ENCODE data around the gene FTCD.
A peak's percentile ranks its signal among the peaks of the same experiment; 100 is the strongest.

The FTCD gene

GRCh38 chr21:46104104-46104503 lies 51.3 kb downstream of the FTCD start:
- Histone ChIP-seq H3K36me3 (ENCODE audit: control insufficient read depth in 2 of 2, insufficient read depth in 2 of 2, low read length in 2 of 2) (no peaks in the 10 kb centered on the region), H3K4me1 (ENCODE audit: control insufficient read depth in 2 of 2, insufficient read depth in 2 of 2, low read length in 2 of 2) (no peaks in the 10 kb centered on the region), H3K4me3 (ENCODE audit: low read length in 2 of 2) (no peak overlapping the region), H3K27me3 (ENCODE audit: control insufficient read depth in 2 of 2, insufficient read depth in 2 of 2, low read length in 2 of 2) (peaks cover 3 to 5% of the 10 kb centered on the region in 2 donors), H3K9me3 (ENCODE audit: control insufficient read depth in 2 of 2, low read length in 2 of 2) (no peaks in the 10 kb centered on the region), H3K9ac (ENCODE audit: low read depth in 1 of 2, low read length in 2 of 2) (no peak overlapping the region), H3K27ac (ENCODE audit: low read depth in 2 of 2, low read length in 2 of 2) (no peak overlapping the region)

GRCh38 chr21:46100906-46101305 lies 54.5 kb downstream of the FTCD start:
- H3K4me3 ChIP-seq (ENCODE audit: low read length in 2 of 2) = peak overlapping the region in 1 of 2 donors; percentile 5
- no peaks in the 10 kb centered on the region for H3K4me1 ChIP-seq (ENCODE audit: control insufficient read depth in 2 of 2, insufficient read depth in 2 of 2, low read length in 2 of 2)
- no peak overlapping the region for H3K27ac ChIP-seq (ENCODE audit: low read depth in 2 of 2, low read length in 2 of 2)
- no peak overlapping the region for H3K9ac ChIP-seq (ENCODE audit: low read depth in 1 of 2, low read length in 2 of 2)
- peaks cover 6 to 8% of the 10 kb centered on the region in 2 donors for H3K27me3 ChIP-seq (ENCODE audit: control insufficient read depth in 2 of 2, insufficient read depth in 2 of 2, low read length in 2 of 2)
- H3K9me3 ChIP-seq (ENCODE audit: control insufficient read depth in 2 of 2, low read length in 2 of 2) = no peaks in the 10 kb centered on the region
- no peaks in the 10 kb centered on the region for H3K36me3 ChIP-seq (ENCODE audit: control insufficient read depth in 2 of 2, insufficient read depth in 2 of 2, low read length in 2 of 2)

- H3K9me3 ChIP-seq (ENCODE audit: control insufficient read depth in 2 of 2, low read length in 2 of 2) = no peaks in the 10 kb centered on the region
- H3K27ac ChIP-seq (ENCODE audit: low read depth in 2 of 2, low read length in 2 of 2) = no peak overlapping the region
- H3K27me3 ChIP-seq (ENCODE audit: control insufficient read depth in 2 of 2, insufficient read depth in 2 of 2, low read length in 2 of 2) = peaks cover 6 to 8% of the 10 kb centered on the region in 2 donors
- peak overlapping the region in 1 of 2 donors; percentile 5 for H3K4me3 ChIP-seq (ENCODE audit: low read length in 2 of 2)
- H3K36me3 ChIP-seq (ENCODE audit: control insufficient read depth in 2 of 2, insufficient read depth in 2 of 2, low read length in 2 of 2) = no peaks in the 10 kb centered on the region
- no peak overlapping the region for H3K9ac ChIP-seq (ENCODE audit: low read depth in 1 of 2, low read length in 2 of 2)
- no peaks in the 10 kb centered on the region for H3K4me1 ChIP-seq (ENCODE audit: control insufficient read depth in 2 of 2, insufficient read depth in 2 of 2, low read length in 2 of 2)
Observed at GRCh38 chr21:46100426-46100825, 55.0 kb downstream of the FTCD start.

- no peak overlapping the region for H3K4me3 ChIP-seq (ENCODE audit: low read length in 2 of 2)
- no peaks in the 10 kb centered on the region for H3K4me1 ChIP-seq (ENCODE audit: control insufficient read depth in 2 of 2, insufficient read depth in 2 of 2, low read length in 2 of 2)
- H3K9ac ChIP-seq (ENCODE audit: low read depth in 1 of 2, low read length in 2 of 2) = no peak overlapping the region
- H3K9me3 ChIP-seq (ENCODE audit: control insufficient read depth in 2 of 2, low read length in 2 of 2) = no peaks in the 10 kb centered on the region
- H3K36me3 ChIP-seq (ENCODE audit: control insufficient read depth in 2 of 2, insufficient read depth in 2 of 2, low read length in 2 of 2) = no peaks in the 10 kb centered on the region
- H3K27ac ChIP-seq (ENCODE audit: low read depth in 2 of 2, low read length in 2 of 2) = no peak overlapping the region
- peaks cover 6 to 8% of the 10 kb centered on the region in 2 donors for H3K27me3 ChIP-seq (ENCODE audit: control insufficient read depth in 2 of 2, insufficient read depth in 2 of 2, low read length in 2 of 2)
Observed at GRCh38 chr21:46100020-46100419, 55.4 kb downstream of the FTCD start.

- Histone ChIP-seq H3K27me3 (ENCODE audit: control insufficient read depth in 2 of 2, insufficient read depth in 2 of 2, low read length in 2 of 2) (peaks cover 6 to 8% of the 10 kb centered on the region in 2 donors), H3K36me3 (ENCODE audit: control insufficient read depth in 2 of 2, insufficient read depth in 2 of 2, low read length in 2 of 2) (no peaks in the 10 kb centered on the region), H3K9ac (ENCODE audit: low read depth in 1 of 2, low read length in 2 of 2) (no peak overlapping the region), H3K4me3 (ENCODE audit: low read length in 2 of 2) (peak overlapping the region; percentile 37 to 39), H3K27ac (ENCODE audit: low read depth in 2 of 2, low read length in 2 of 2) (peak overlapping the region in 1 of 2 donors; percentile 55), H3K9me3 (ENCODE audit: control insufficient read depth in 2 of 2, low read length in 2 of 2) (no peaks in the 10 kb centered on the region), H3K4me1 (ENCODE audit: control insufficient read depth in 2 of 2, insufficient read depth in 2 of 2, low read length in 2 of 2) (no peaks in the 10 kb centered on the region)
Observed at GRCh38 chr21:46099476-46099875, 55.9 kb downstream of the FTCD start.

GRCh38 chr21:46098303-46099141 lies 56.9 kb downstream of the FTCD start:
- Histone ChIP-seq H3K27me3 (ENCODE audit: control insufficient read depth in 2 of 2, insufficient read depth in 2 of 2, low read length in 2 of 2) (peaks cover 6 to 8% of the 10 kb centered on the region in 2 donors), H3K27ac (ENCODE audit: low read depth in 2 of 2, low read length in 2 of 2) (peak overlapping the region; percentile 77 to 80), H3K9ac (ENCODE audit: low read depth in 1 of 2, low read length in 2 of 2) (peak overlapping the region; percentile 47 to 57), H3K9me3 (ENCODE audit: control insufficient read depth in 2 of 2, low read length in 2 of 2) (no peaks in the 10 kb centered on the region), H3K4me1 (ENCODE audit: control insufficient read depth in 2 of 2, insufficient read depth in 2 of 2, low read length in 2 of 2) (no peaks in the 10 kb centered on the region), H3K4me3 (ENCODE audit: low read length in 2 of 2) (peak overlapping the region; percentile 35 to 66), H3K36me3 (ENCODE audit: control insufficient read depth in 2 of 2, insufficient read depth in 2 of 2, low read length in 2 of 2) (no peaks in the 10 kb centered on the region)

GRCh38 chr21:46097336-46098293 lies 57.8 kb downstream of the FTCD start, which contains the start of gene COL6A2:
TSS of gene COL6A2 (plus strand) at chr21:46098112.
- H3K9me3 ChIP-seq (ENCODE audit: control insufficient read depth in 2 of 2, low read length in 2 of 2) = no peaks in the 10 kb centered on the region
- peaks cover 6 to 8% of the 10 kb centered on the region in 2 donors for H3K27me3 ChIP-seq (ENCODE audit: control insufficient read depth in 2 of 2, insufficient read depth in 2 of 2, low read length in 2 of 2)
- H3K9ac ChIP-seq (ENCODE audit: low read depth in 1 of 2, low read length in 2 of 2) = peak within 1 kb of the TSS; percentile 47 to 57
- H3K4me1 ChIP-seq (ENCODE audit: control insufficient read depth in 2 of 2, insufficient read depth in 2 of 2, low read length in 2 of 2) = no peaks in the 10 kb centered on the region
- peak within 1 kb of the TSS; percentile 35 to 66 for H3K4me3 ChIP-seq (ENCODE audit: low read length in 2 of 2)
- H3K36me3 ChIP-seq (ENCODE audit: control insufficient read depth in 2 of 2, insufficient read depth in 2 of 2, low read length in 2 of 2) = no peaks in the 10 kb centered on the region
- H3K27ac ChIP-seq (ENCODE audit: low read depth in 2 of 2, low read length in 2 of 2) = peak within 1 kb of the TSS; percentile 77 to 80

GRCh38 chr21:46096596-46097335 lies 58.6 kb downstream of the FTCD start:
- no peaks in the 10 kb centered on the region for H3K36me3 ChIP-seq (ENCODE audit: control insufficient read depth in 2 of 2, insufficient read depth in 2 of 2, low read length in 2 of 2)
- H3K9ac ChIP-seq (ENCODE audit: low read depth in 1 of 2, low read length in 2 of 2) = peak overlapping the region in 1 of 2 donors; percentile 31
- peak overlapping the region in 1 of 2 donors; percentile 15 for H3K4me3 ChIP-seq (ENCODE audit: low read length in 2 of 2)
- peak overlapping the region; percentile 57 to 77 for H3K27ac ChIP-seq (ENCODE audit: low read depth in 2 of 2, low read length in 2 of 2)
- H3K27me3 ChIP-seq (ENCODE audit: control insufficient read depth in 2 of 2, insufficient read depth in 2 of 2, low read length in 2 of 2) = peaks cover 6 to 8% of the 10 kb centered on the region in 2 donors
- no peaks in the 10 kb centered on the region for H3K9me3 ChIP-seq (ENCODE audit: control insufficient read depth in 2 of 2, low read length in 2 of 2)
- H3K4me1 ChIP-seq (ENCODE audit: control insufficient read depth in 2 of 2, insufficient read depth in 2 of 2, low read length in 2 of 2) = peaks cover 0 to 2% of the 10 kb centered on the region in 2 donors

GRCh38 chr21:46095814-46096595 lies 59.4 kb downstream of the FTCD start:
- Histone ChIP-seq H3K36me3 (ENCODE audit: control insufficient read depth in 2 of 2, insufficient read depth in 2 of 2, low read length in 2 of 2) (no peaks in the 10 kb centered on the region), H3K9ac (ENCODE audit: low read depth in 1 of 2, low read length in 2 of 2) (no peak overlapping the region), H3K4me3 (ENCODE audit: low read length in 2 of 2) (no peak overlapping the region), H3K9me3 (ENCODE audit: control insufficient read depth in 2 of 2, low read length in 2 of 2) (no peaks in the 10 kb centered on the region), H3K27me3 (ENCODE audit: control insufficient read depth in 2 of 2, insufficient read depth in 2 of 2, low read length in 2 of 2) (peaks cover 6 to 8% of the 10 kb centered on the region in 2 donors), H3K27ac (ENCODE audit: low read depth in 2 of 2, low read length in 2 of 2) (no peak overlapping the region), H3K4me1 (ENCODE audit: control insufficient read depth in 2 of 2, insufficient read depth in 2 of 2, low read length in 2 of 2) (peaks cover 0 to 2% of the 10 kb centered on the region in 2 donors)

All from mucosa of rectum (tissue), 2 donors.